ENCODE data around the gene MGAT5B. TPM values are rescaled to one million over a fixed set of nuclear protein-coding genes. Genes with fewer than 3 reads are reported as not detected.

The MGAT5B gene
- total RNA-seq, 2 donors from 2014 or later, result 0.28 to 1.4 TPM

Other genes starting within 250 kb of the MGAT5B start
- 1 to 10 TPM in 1 of 2 donors, under 1 TPM in 1; 0.44 to 1.8 TPM for gene ST6GALNAC1, start 224.6 kb upstream of the MGAT5B start, total RNA-seq
- gene MXRA7, start 157.4 kb upstream of the MGAT5B start, total RNA-seq, result 10 to 100 TPM; 17.4 to 21.8 TPM
- 10 to 100 TPM; 56.5 to 67.2 TPM for gene JMJD6, start 141.8 kb upstream of the MGAT5B start, total RNA-seq
- gene METTL23, start 141.6 kb upstream of the MGAT5B start, total RNA-seq, result 10 to 100 TPM; 25.4 to 30.7 TPM
- 100 to 1,000 TPM; 260 to 275 TPM for gene SRSF2, start 131.1 kb upstream of the MGAT5B start, total RNA-seq
- gene MFSD11, start 130.3 kb upstream of the MGAT5B start, total RNA-seq, result 10 to 100 TPM; 34.8 to 43.1 TPM

Measured in activated T-cell treated with anti-CD3 and anti-CD28 coated beads, Interleukin-2, amount 50 U/mL, for 72 hours (primary cell).